ENCODE results near the gene ZSWIM8. TPM values are rescaled to one million over a fixed set of nuclear protein-coding genes. Genes with fewer than 3 reads are reported as not detected.

The ZSWIM8 gene
- total and polyA plus RNA-seq, 2 of the 8 experiments (the other 6 are each of a cell fraction or from before 2014, with no cell fraction given): 44.7 to 99.7 TPM

- TF ChIP-seq, protein P1, sequence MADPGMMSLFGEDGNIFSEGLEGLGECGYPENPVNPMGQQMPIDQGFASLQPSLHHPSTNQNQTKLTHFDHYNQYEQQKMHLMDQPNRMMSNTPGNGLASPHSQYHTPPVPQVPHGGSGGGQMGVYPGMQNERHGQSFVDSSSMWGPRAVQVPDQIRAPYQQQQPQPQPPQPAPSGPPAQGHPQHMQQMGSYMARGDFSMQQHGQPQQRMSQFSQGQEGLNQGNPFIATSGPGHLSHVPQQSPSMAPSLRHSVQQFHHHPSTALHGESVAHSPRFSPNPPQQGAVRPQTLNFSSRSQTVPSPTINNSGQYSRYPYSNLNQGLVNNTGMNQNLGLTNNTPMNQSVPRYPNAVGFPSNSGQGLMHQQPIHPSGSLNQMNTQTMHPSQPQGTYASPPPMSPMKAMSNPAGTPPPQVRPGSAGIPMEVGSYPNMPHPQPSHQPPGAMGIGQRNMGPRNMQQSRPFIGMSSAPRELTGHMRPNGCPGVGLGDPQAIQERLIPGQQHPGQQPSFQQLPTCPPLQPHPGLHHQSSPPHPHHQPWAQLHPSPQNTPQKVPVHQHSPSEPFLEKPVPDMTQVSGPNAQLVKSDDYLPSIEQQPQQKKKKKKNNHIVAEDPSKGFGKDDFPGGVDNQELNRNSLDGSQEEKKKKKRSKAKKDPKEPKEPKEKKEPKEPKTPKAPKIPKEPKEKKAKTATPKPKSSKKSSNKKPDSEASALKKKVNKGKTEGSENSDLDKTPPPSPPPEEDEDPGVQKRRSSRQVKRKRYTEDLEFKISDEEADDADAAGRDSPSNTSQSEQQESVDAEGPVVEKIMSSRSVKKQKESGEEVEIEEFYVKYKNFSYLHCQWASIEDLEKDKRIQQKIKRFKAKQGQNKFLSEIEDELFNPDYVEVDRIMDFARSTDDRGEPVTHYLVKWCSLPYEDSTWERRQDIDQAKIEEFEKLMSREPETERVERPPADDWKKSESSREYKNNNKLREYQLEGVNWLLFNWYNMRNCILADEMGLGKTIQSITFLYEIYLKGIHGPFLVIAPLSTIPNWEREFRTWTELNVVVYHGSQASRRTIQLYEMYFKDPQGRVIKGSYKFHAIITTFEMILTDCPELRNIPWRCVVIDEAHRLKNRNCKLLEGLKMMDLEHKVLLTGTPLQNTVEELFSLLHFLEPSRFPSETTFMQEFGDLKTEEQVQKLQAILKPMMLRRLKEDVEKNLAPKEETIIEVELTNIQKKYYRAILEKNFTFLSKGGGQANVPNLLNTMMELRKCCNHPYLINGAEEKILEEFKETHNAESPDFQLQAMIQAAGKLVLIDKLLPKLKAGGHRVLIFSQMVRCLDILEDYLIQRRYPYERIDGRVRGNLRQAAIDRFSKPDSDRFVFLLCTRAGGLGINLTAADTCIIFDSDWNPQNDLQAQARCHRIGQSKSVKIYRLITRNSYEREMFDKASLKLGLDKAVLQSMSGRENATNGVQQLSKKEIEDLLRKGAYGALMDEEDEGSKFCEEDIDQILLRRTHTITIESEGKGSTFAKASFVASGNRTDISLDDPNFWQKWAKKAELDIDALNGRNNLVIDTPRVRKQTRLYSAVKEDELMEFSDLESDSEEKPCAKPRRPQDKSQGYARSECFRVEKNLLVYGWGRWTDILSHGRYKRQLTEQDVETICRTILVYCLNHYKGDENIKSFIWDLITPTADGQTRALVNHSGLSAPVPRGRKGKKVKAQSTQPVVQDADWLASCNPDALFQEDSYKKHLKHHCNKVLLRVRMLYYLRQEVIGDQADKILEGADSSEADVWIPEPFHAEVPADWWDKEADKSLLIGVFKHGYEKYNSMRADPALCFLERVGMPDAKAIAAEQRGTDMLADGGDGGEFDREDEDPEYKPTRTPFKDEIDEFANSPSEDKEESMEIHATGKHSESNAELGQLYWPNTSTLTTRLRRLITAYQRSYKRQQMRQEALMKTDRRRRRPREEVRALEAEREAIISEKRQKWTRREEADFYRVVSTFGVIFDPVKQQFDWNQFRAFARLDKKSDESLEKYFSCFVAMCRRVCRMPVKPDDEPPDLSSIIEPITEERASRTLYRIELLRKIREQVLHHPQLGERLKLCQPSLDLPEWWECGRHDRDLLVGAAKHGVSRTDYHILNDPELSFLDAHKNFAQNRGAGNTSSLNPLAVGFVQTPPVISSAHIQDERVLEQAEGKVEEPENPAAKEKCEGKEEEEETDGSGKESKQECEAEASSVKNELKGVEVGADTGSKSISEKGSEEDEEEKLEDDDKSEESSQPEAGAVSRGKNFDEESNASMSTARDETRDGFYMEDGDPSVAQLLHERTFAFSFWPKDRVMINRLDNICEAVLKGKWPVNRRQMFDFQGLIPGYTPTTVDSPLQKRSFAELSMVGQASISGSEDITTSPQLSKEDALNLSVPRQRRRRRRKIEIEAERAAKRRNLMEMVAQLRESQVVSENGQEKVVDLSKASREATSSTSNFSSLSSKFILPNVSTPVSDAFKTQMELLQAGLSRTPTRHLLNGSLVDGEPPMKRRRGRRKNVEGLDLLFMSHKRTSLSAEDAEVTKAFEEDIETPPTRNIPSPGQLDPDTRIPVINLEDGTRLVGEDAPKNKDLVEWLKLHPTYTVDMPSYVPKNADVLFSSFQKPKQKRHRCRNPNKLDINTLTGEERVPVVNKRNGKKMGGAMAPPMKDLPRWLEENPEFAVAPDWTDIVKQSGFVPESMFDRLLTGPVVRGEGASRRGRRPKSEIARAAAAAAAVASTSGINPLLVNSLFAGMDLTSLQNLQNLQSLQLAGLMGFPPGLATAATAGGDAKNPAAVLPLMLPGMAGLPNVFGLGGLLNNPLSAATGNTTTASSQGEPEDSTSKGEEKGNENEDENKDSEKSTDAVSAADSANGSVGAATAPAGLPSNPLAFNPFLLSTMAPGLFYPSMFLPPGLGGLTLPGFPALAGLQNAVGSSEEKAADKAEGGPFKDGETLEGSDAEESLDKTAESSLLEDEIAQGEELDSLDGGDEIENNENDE (IDR thresholded peaks at IDR 0.05; ENCODE audit: insufficient replicate concordance, low read length): no peak
- TF ChIP-seq EGR1 (IDR thresholded peaks at IDR 0.05; ENCODE audit: borderline replicate concordance, low read depth, low read length) (no peak), SIRT6 (IDR thresholded peaks at IDR 0.05; ENCODE audit: low read length) (no peak), CTCF (IDR thresholded peaks at IDR 0.05; ENCODE audit: control extremely low read depth in 1 of 3, insufficient read depth in 1 of 3, low read depth in 1 of 3, low read length in 3 of 3) (no peak), TBP (IDR thresholded peaks at IDR 0.05; ENCODE audit: low read depth, low read length) (no peak)
These were observed 38.0 kb downstream of the ZSWIM8 start (continued) for GRCh38 chr10:73823391-73823790.
